Endothelial cell of umbilical vein (primary cell): ENCODE results near the gene TEX36.

Experiments used
- CTCF ChIP-seq, 2 donors: IDR thresholded peaks; 1 replicate in 1 of 2; 2 replicates in 1 of 2; pipeline ENCODE4 v1.5.1; 2011; ENCODE audit warnings: low read length in 2 of 2, mild to moderate bottlenecking in 2 of 2, moderate library complexity in 2 of 2, control low read depth in 1 of 2, inconsistent platforms in 1 of 2, low read depth in 1 of 2; ENCODE audit not compliant: insufficient read depth in 1 of 2; ENCODE audit errors: extremely low read depth in 1 of 2
- GATA2 ChIP-seq: IDR thresholded peaks from 2 replicates; pipeline ENCODE4 v1.7.0; 2011; ENCODE audit warnings: low read depth, mild to moderate bottlenecking, moderate library complexity, mixed read lengths, low read length; ENCODE audit not compliant: insufficient read length, insufficient read depth
- POLR2AphosphoS5 ChIP-seq: IDR thresholded peaks from 2 replicates; pipeline ENCODE4 v1.6.1; 2012; ENCODE audit warnings: low read depth, mild to moderate bottlenecking, control low read depth, low read length, moderate library complexity; ENCODE audit not compliant: insufficient read depth

- TF ChIP-seq CTCF (IDR thresholded peaks at IDR 0.05; ENCODE audit: extremely low read depth in 1 of 2, insufficient read depth in 1 of 2, low read depth in 1 of 2, low read length in 2 of 2) = no peak
- no peak for TF ChIP-seq GATA2
- no peak for TF ChIP-seq POLR2AphosphoS5
Observed at GRCh38 chr10:125699562-125700143, 16.7 kb upstream of the TEX36 start.
